Measurements from ENCODE around the gene TASOR2. TPM values are rescaled to one million over a fixed set of nuclear protein-coding genes. Genes with fewer than 3 reads are reported as not detected.

The TASOR2 gene
- total RNA-seq, 2 experiments from 2014 or later = 61.4 to 69.9 TPM

DNA sequence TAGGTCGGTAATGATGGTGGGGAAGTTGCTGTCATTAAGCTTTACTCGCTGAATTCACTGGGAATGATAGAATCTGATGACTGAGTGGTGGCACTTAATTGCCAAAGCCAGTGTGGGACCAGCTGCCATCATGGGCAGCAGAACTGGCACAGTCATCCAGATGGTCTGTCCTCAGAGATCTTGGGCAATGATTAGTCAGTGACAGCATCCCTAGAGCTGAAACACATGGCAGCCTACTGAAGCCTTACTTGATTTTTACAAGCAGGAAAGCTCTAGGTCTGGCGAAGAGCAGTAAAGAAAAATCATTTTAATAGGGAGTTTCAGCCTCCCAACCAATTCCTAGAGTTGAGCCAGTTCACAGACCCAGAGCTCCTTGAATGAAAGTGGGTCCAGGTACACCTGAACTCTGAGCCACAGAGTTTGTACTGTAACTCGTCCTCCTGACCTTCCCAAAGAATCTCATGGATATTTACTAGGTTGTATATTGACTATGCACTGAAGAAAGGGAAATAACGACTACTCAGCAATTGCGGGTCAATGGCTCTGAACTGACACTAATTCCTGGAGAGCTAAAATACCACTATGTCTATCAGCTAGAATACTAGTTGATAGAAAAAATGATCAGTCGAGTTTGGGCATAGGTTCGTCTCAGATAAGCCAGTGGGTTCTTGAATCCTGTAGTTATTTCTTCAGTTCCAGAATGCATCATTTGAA is 13.8 kb upstream of the TASOR2 start:
- ATAC-seq (no peak), DNase-seq (no peak)
- no peaks in the 10 kb centered on the region for H3K36me3 Mint-ChIP-seq (ENCODE audit: low read depth)
- no peak overlapping the region for H3K4me3 Mint-ChIP-seq
- peaks cover 9% of the 10 kb centered on the region for H3K27me3 Mint-ChIP-seq
- H3K9me3 Mint-ChIP-seq = peaks cover 13% of the 10 kb centered on the region
- peaks cover 9% of the 10 kb centered on the region for H3K4me1 Mint-ChIP-seq (ENCODE audit: low read depth)
- CTCF ChIA-PET = interaction anchor here (1.2 to 2.1 kb wide), 2 partner anchors 10 to 12 kb away, joined by 3 to 7 read pairs; no protein-coding TSS in a partner anchor
- no peak for TF ChIP-seq CTCF (IDR thresholded peaks at IDR 0.05)
- POLR2A ChIA-PET = interaction anchor here (0.7 to 1.3 kb wide), 3 partner anchors 22 to 260 kb away, joined by 3 to 4 read pairs (median 4); no protein-coding TSS in a partner anchor
- intact Hi-C loops (cut with micrococcal nuclease) = no loop called here
- no peak overlapping the region for H3K27ac Mint-ChIP-seq

GRCh38 chr10:5678397-5679036 is 6.1 kb upstream of the TASOR2 start:
- peaks cover 4% of the 10 kb centered on the region for H3K27me3 Mint-ChIP-seq
- CTCF ChIA-PET = interaction anchor here (1.2 to 1.6 kb wide), 2 partner anchors 10 to 245 kb away, joined by 3 to 5 read pairs; no protein-coding TSS in a partner anchor
- intact Hi-C loops (cut with micrococcal nuclease) = no loop called here
- peaks cover 9% of the 10 kb centered on the region for H3K9me3 Mint-ChIP-seq
- ATAC-seq = no peak
- no peak for DNase-seq
- H3K36me3 Mint-ChIP-seq (ENCODE audit: low read depth) = no peaks in the 10 kb centered on the region
- no peak overlapping the region for H3K4me3 Mint-ChIP-seq
- POLR2A ChIA-PET = no interaction called here
- TF ChIP-seq CTCF (IDR thresholded peaks at IDR 0.05) = no peak
- H3K4me1 Mint-ChIP-seq (ENCODE audit: low read depth) = peaks cover 12% of the 10 kb centered on the region
- H3K27ac Mint-ChIP-seq = no peak overlapping the region

- no peaks in the 10 kb centered on the region for H3K36me3 Mint-ChIP-seq (ENCODE audit: low read depth)
- peaks cover 4% of the 10 kb centered on the region for H3K27me3 Mint-ChIP-seq
- peaks cover 7% of the 10 kb centered on the region for H3K9me3 Mint-ChIP-seq
- no peak overlapping the region for H3K4me3 Mint-ChIP-seq
- no peak for DNase-seq
- intact Hi-C loops (cut with micrococcal nuclease) = no loop called here
- ChIA-PET POLR2A (no interaction called here), CTCF (no interaction called here)
- no peak for ATAC-seq
- H3K27ac Mint-ChIP-seq = no peak overlapping the region
- peaks cover 15% of the 10 kb centered on the region for H3K4me1 Mint-ChIP-seq (ENCODE audit: low read depth)
- TF ChIP-seq CTCF (IDR thresholded peaks at IDR 0.05) = no peak
Observed at GRCh38 chr10:5679037-5679435, 5.6 kb upstream of the TASOR2 start.

- TF ChIP-seq CTCF (IDR thresholded peaks at IDR 0.05) = no peak
- Mint-ChIP-seq H3K27me3 (peaks cover 4% of the 10 kb centered on the region), H3K9me3 (peaks cover 1% of the 10 kb centered on the region), H3K4me1 (ENCODE audit: low read depth) (peaks cover 20% of the 10 kb centered on the region), H3K4me3 (no peak overlapping the region), H3K36me3 (ENCODE audit: low read depth) (no peaks in the 10 kb centered on the region), H3K27ac (no peak overlapping the region)
- CTCF ChIA-PET = no interaction called here
- ATAC-seq (no peak), DNase-seq (no peak)
- POLR2A ChIA-PET = no interaction called here
- intact Hi-C loops (cut with micrococcal nuclease) = loop anchor here (10.0 kb wide), 1 partner anchor 135 kb away; the partner anchor contains the start of gene GDI2
Observed at GRCh38 chr10:5679606-5680005, 5.0 kb upstream of the TASOR2 start.

GRCh38 chr10:5681930-5682329 is 2.7 kb upstream of the TASOR2 start:
- no peak overlapping the region for H3K4me3 Mint-ChIP-seq
- peaks cover 2% of the 10 kb centered on the region for H3K27me3 Mint-ChIP-seq
- ChIA-PET POLR2A (interaction anchor here (0.6 kb wide), 1 partner anchor 17 kb away, joined by 3 read pairs; no protein-coding TSS in a partner anchor), CTCF (interaction anchor here (0.8 to 1.3 kb wide), 3 partner anchors 51 to 368 kb away, joined by 3 read pairs; no protein-coding TSS in a partner anchor)
- peaks cover 26% of the 10 kb centered on the region for H3K4me1 Mint-ChIP-seq (ENCODE audit: low read depth)
- no peak for DNase-seq
- H3K36me3 Mint-ChIP-seq (ENCODE audit: low read depth) = peaks cover 9% of the 10 kb centered on the region
- intact Hi-C loops (cut with micrococcal nuclease) = loop anchor here (10.0 kb wide), 1 partner anchor 133 kb away; the partner anchor contains the start of gene GDI2
- no peak overlapping the region for H3K27ac Mint-ChIP-seq
- TF ChIP-seq CTCF (IDR thresholded peaks at IDR 0.05) = no peak
- no peaks in the 10 kb centered on the region for H3K9me3 Mint-ChIP-seq
- ATAC-seq = no peak
